ENCODE results near the gene PPP6R3.
A peak's percentile ranks its signal among the peaks of the same experiment; 100 is the strongest.

The PPP6R3 gene

DNA sequence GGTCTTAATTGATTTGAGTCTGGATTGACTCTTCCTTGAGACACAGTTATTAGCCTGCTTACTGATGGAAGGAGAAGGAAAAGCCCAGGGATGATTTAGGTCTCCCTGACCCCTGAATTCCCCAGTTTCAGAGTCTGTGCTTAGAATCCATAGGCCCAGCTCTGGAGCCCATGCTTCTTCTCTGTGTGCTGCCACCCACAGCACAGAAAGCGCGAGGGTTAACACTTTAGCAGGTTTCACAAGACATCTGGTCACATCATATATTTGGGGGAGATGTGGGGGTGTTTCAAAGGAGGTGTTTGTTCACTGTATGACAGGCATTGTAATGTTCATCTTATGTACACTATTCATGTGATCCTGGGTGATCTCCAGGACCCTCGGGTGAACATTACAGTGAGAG, 107.0 kb downstream of the PPP6R3 start:
- no peak for DNase-seq

DNA sequence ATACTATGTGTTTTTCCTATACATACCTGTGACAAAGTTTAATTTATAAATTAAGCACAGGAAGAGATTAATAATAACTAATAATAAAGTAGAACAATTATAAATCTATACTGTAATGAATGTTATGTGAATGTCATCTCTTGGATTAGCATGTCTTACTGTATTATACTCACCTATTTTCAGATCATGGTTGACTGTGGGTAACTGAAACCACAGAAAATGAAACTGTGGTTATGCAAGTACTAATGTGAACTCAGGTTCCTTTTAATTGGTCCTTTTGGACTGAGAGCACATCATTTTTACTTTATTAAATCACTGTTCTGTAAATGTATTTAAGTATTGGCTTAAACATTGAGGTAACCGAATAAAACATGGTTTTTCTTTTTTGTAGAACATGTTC, 108.8 kb downstream of the PPP6R3 start:
- no peak for DNase-seq

DNA sequence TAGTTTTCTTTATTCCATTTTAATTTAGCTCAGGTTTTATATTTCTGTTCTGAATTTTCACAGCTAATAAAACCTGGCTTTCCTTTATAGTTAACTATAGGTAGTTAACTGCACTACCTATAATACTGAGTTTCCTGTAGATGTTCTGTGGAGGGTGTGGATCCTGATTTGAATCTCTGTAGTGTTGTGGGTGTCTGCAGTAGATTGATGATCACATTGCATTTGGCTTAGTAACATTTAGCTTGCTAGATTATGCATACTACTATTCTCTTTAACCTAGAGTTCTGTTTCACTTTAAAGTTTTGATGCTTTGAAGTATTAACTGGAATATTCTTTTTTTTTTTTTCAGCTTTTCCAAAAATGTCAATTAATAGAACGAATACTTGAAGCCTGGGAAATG, 110.1 kb downstream of the PPP6R3 start:
- no peak for DNase-seq

DNA sequence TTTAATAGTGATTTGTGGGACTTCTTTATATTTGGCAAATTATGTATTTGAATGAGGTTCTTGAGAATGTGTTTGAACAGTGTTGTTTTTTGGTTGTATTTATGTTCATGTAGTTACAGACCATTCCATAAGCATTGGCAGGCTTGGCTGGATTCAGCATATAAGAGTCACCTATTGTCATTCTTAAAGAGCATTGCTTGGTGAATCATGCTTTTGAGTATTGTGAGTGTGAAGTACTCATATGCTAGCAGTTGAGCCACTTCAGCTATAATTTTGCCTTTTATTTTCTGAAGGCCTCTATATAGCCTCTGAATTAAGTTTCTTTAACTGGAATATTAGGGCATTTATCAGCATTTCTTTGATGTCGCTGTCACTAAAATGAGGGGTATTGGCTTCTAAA, 113.8 kb downstream of the PPP6R3 start:
- no peak for DNase-seq

DNA sequence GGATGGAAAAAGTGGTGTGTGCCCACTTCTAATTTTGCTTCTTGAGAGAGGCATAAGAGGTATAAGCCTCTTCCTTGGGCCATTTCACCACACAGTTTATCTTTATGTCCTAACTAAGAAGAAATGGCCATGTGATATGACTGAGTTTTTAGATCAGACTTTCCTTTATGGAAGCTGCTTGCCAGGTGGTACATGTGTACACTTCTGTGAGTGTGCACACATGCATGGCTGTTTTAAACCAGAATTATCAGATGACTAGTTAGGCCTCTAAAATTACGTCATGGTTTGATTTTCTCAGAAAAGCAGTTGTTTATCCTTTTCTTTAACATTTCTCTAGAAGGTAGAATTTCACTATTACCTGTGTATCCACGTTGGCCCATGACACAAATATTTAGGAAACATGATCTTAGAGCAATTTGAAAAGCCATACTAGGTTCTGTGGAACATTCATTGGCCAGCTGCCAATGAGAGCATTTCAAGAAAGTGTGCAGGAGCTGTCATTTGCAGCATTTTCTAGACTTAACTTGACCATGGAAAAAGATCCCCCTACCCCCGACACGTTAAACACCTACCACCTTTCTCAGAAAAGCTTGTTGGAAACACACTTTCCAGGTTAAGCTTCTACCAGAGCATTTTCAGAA, 114.6 kb downstream of the PPP6R3 start:
- DNase-seq = no peak

DNA sequence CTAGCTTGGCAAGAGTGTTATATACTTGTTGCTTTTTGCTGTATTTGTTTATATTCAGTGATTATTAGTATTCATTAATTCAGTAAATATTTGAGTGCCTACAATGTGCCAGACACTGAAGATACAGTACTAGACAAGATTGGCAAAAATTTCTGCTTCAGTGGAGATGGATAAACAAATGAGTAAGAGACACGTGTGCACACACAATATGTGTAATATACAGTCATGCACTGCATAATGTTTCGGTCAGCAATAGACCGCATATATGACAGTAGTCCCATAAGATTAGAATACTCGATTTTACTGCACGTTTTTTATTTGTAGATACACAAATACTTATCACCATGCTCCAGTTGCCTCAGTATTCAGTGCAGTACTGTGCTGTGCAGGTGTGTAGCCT, 118.9 kb downstream of the PPP6R3 start:
- no peak for DNase-seq

- DNase-seq = no peak
These were observed 120.9 kb downstream of the PPP6R3 start for GRCh38 chr11:68581439-68581838.

GRCh38 chr11:68581901-68582300, 121.3 kb downstream of the PPP6R3 start:
- DNase-seq = no peak

GRCh38 chr11:68582416-68583040, 122.0 kb downstream of the PPP6R3 start:
- DNase-seq = no peak

GRCh38 chr11:68583041-68583446, 122.5 kb downstream of the PPP6R3 start:
- DNase-seq = peak; percentile 58

GRCh38 chr11:68584097-68584496, 123.5 kb downstream of the PPP6R3 start:
- DNase-seq = no peak

DNA sequence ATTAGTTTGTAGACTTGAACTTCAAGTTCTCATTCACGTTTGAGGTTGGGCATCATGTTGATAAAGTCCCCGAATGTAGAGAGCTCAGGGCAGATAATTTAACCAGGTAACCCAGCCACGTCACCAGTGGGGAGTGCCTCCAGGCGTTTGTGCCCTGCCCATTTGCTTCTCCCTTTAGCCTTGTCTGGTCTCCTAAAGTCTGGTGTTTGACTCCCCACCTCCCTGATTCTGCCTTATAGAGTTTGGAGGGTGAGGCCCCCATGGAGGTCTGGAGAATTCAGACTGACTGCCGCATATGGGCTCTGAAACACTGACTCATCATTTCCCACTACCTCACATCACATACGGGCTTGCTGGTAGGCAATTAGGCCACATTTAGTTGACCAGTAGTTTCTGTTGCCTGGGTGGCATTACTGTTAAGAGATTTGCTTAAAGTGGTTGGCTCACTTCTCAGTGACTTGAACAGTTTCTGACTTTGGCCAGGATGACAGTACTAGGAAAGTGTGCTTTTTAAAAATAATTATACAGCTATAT, 124.5 kb downstream of the PPP6R3 start:
- DNase-seq = no peak

DNA sequence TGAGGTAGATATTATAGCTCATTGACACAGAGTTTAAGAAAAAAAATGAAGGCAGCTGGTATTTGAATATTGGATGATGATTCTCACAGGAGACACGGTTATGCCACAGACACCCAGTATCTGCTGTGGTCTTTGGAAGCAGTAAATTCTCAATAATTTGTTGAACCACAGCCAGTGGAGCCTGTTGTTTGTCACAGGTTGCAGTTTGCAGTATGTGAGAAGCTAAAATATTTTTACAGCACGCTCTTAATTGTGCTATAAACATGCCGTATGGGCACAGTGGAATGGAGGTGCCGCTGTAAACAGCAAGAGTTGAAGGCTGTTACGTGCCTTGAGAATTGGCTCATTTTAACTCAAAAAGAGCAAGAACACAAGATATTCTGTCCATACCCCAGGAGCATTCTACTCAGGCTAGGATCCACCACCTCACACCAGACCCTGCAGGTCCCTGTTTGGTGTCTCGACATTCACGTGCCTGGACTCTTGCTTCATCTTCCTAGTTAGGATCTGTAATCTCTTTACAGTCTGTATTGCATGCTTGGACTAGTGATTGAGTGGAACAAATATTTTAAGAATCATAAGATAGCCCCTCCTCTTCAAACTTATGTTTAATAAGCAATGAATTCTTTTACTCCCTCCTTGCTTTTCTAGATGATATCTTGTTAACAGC, 129.1 kb downstream of the PPP6R3 start:
- no peak for DNase-seq

- no peak for DNase-seq
These were observed 131.2 kb downstream of the PPP6R3 start for GRCh38 chr11:68591719-68592118.

DNA sequence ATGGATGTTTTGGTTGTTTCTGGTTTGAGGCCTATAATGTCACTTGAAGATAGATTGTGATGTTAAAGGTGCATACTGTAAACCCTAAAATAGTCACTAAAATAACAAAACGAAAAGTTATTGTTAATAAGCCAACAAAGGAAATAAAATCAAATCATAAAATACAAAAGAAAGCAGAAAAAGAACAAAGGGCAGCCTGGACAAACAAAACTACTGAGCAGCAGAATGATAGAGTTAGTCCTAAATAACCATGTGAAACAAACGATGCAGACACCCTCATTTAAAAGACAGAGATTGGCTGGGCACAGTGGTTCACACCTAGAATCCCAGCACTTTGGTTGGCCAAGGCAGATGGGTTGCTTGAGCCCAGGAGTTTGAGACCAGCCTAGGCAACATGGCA, 132.9 kb downstream of the PPP6R3 start:
- no peak for DNase-seq

DNA sequence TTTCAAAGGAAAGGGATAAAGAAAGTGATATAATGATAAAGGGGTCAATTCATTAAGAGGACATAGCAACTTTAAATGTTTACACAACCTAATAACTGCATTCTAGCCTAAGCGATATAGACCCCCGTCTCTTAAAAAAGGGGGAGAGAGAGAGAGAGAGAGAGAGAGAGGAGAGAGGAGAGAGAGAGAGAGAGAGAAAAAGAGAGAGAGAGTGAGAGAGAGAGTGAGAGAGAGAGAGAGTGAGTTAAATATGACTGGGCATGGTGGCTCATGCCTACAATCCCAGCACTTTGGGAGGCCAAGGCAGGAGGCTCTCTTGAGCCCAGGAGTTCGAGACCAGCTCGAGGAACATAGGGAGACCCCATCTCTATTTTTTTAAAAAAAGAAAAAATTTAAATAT, 133.6 kb downstream of the PPP6R3 start:
- no peak for DNase-seq

- no peak for DNase-seq
These were observed 135.7 kb downstream of the PPP6R3 start for GRCh38 chr11:68596231-68596630.

DNA sequence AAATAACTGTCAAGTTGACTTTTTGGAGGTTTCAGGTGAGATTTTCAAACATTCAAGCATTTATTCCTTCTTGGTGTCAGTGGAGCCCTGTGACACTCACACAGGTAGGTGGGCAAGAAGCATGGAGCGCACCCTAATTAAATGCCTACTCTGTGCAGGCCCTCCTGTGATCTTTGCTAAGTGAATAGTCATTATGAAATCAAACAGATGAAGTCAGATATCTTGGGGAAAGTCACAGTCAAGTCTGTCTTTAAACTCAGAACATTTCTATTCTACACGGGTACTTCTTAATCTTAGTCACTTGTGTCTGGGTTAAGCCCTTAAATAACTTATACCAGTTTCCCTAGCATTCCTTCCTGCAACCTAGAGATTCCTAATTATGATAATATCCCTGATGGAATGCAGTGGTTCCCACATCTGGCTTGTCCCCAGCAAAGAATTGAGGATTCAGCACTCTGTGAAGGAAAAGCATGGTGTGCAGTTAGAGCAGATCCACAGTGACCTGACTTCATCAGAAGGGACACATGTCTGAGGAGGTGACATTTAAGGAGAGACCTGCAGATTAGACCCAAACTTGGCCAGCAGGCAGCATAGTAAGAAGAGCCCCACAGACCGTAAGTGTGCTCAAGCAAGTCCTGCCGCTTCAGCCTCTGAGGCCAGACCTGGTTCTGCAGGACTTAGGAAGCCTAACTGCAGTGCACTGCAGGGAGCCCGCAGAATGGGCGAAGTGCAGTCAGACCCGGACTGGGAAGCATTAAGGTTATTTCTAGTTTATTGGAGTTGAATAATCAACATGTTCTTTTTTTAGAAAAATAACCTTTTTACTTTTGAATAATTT, 138.5 kb downstream of the PPP6R3 start:
- DNase-seq = no peak

GRCh38 chr11:68601147-68601546, 140.6 kb downstream of the PPP6R3 start:
- DNase-seq = no peak

GRCh38 chr11:68609761-68610160, 149.2 kb downstream of the PPP6R3 start:
- no peak for DNase-seq

GRCh38 chr11:68610452-68611116, 150.0 kb downstream of the PPP6R3 start:
- DNase-seq = no peak

GRCh38 chr11:68615657-68616056, 155.1 kb downstream of the PPP6R3 start:
- no peak for DNase-seq

Data from amniotic stem cell (primary cell).